Measurements from ENCODE around the gene AKTIP. TPM values are rescaled to one million over a fixed set of nuclear protein-coding genes. Genes with fewer than 3 reads are reported as not detected.

AKTIP gene
- total RNA-seq, 4 donors from 2014 or later: 54.0 to 65.6 (median 61.8) TPM

- Histone ChIP-seq H3K27ac (peak overlapping the region; percentile 89 to 96 (median 94)), H3K4me1 (peaks cover 16 to 28% of the 10 kb centered on the region in 2 donors), H3K27me3 (no peaks in the 10 kb centered on the region), H3K4me3 (replicated peaks in 1 of 3) (no peak overlapping the region), H3K36me3 (no peaks in the 10 kb centered on the region), H3K9me3 (no peaks in the 10 kb centered on the region)
- 74% methylated on average over 7 of the region's 7 CpGs for WGBS, 2 donors
- DNase-seq: no peak
- intact Hi-C loops (cut with DNase I): loop anchor here (10.0 kb wide), 1 partner anchor 70 kb away; the partner anchor contains the start of gene RBL2
- TF ChIP-seq CTCF (IDR thresholded peaks at IDR 0.05): no peak
- no peak for TF ChIP-seq POLR2A (IDR thresholded peaks at IDR 0.05)
Measured at GRCh38 chr16:53504665-53505064, 1.7 kb upstream of the AKTIP start.

- intact Hi-C loops (cut with DNase I): loop anchor here (10.0 kb wide), 1 partner anchor 69 kb away; the partner anchor contains the start of gene RBL2
- no peak for DNase-seq
- H3K4me1 ChIP-seq: peaks cover 16 to 28% of the 10 kb centered on the region in 2 donors
- TF ChIP-seq POLR2A (IDR thresholded peaks at IDR 0.05) (no peak), CTCF (IDR thresholded peaks at IDR 0.05) (no peak)
- H3K27ac ChIP-seq: peak overlapping the region; percentile 89 to 96 (median 94)
- H3K27me3 ChIP-seq: no peaks in the 10 kb centered on the region
- no peaks in the 10 kb centered on the region for H3K9me3 ChIP-seq
- WGBS, 2 donors: 9% methylated on average over 15 of the region's 15 CpGs
- no peaks in the 10 kb centered on the region for H3K36me3 ChIP-seq
- H3K4me3 ChIP-seq (replicated peaks in 1 of 3): peak overlapping the region in 1 of 3 donors; percentile 24
Measured at GRCh38 chr16:53503991-53504663, 1.1 kb upstream of the AKTIP start.

- H3K4me1 ChIP-seq: peaks cover 16 to 28% of the 10 kb centered on the region in 2 donors
- peak; percentile 100 for DNase-seq
- H3K4me3 ChIP-seq (replicated peaks in 1 of 3): peak overlapping the region; percentile 23 to 92 (median 51)
- H3K36me3 ChIP-seq: no peaks in the 10 kb centered on the region
- intact Hi-C loops (cut with DNase I): loop anchor here (10.0 kb wide), 1 partner anchor 69 kb away; the partner anchor contains the start of gene RBL2
- peak overlapping the region; percentile 89 to 96 (median 94) for H3K27ac ChIP-seq
- H3K9me3 ChIP-seq: no peaks in the 10 kb centered on the region
- no peaks in the 10 kb centered on the region for H3K27me3 ChIP-seq
- no peak for TF ChIP-seq CTCF (IDR thresholded peaks at IDR 0.05)
- peak; percentile 34 to 96 for TF ChIP-seq POLR2A (IDR thresholded peaks at IDR 0.05)
- 0% methylated on average over 14 of the region's 46 CpGs; no CpG with 5 or more reads in 1 of the 2 donors for whole genome bisulfite sequencing, 2 donors
Measured at GRCh38 chr16:53503270-53503923, 388 bp upstream of the AKTIP start.

GRCh38 chr16:53501216-53501859 is 1.7 kb downstream of the AKTIP start:
- peaks cover 16 to 28% of the 10 kb centered on the region in 2 donors for H3K4me1 ChIP-seq
- H3K27ac ChIP-seq: no peak overlapping the region
- H3K27me3 ChIP-seq: no peaks in the 10 kb centered on the region
- DNase-seq: no peak
- H3K36me3 ChIP-seq: peaks cover 15 to 20% of the 10 kb centered on the region in 2 donors
- TF ChIP-seq POLR2A (IDR thresholded peaks at IDR 0.05) (no peak), CTCF (IDR thresholded peaks at IDR 0.05) (no peak)
- no peaks in the 10 kb centered on the region for H3K9me3 ChIP-seq
- intact Hi-C loops (cut with DNase I): loop anchor here (10.0 kb wide), 1 partner anchor 67 kb away; the partner anchor contains the start of gene RBL2
- H3K4me3 ChIP-seq (replicated peaks in 1 of 3): no peak overlapping the region
- 32 to 37% methylated on average over 9 of the region's 9 CpGs for WGBS, 2 donors

Data from thyroid gland (tissue), 4 donors.